NCI-H526 treated with DMSO at 0.1 percent for 48 hours (cell line): Measurements from ENCODE around the gene SLC25A25.

ENCODE experiments used
- DNase-seq: peaks from one replicate; lab custom pipeline; 2025; lab: John Stamatoyannopoulos, UW

The SLC25A25 gene

DNA sequence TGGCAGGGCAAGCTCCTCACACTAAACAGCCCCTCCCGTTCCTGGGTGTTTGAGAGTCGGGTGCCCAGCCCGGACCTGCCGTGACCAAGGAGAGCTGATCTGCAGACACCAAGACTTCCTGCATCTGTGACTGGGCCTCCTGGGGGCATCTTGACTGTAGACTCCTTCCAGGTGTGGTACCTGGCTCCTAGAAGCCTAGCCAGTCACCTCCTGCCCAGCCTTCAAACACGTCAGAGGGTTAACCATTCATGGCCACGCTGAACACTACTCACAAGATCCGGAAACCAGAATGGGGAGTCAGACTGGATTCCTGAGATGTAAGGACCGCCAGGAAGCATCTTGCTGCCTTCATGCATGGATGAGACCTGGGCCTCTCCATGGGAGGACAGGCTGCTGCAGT, 77.5 kb downstream of the SLC25A25 start:
- no peak for DNase-seq

DNA sequence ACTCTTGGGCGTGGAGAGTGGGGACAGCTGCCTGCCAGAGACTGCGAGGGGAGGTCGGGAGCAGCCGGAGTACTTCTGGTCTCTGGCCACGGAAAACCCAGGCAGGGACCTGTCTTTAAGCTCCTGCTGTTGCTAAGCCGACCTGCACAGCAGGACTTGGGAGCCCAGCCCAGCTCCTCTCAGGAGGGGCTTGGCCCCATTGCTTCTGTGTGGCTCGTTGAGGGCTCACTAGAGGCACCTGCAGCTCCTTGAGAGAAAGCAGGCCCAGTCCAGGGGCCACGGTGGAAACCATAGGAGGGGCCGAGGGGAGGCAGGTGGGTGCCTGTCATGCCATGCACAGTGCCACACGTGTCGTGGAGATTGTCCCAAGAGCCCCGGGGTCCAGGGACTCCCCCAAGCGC, 77.9 kb downstream of the SLC25A25 start:
- no peak for DNase-seq

DNA sequence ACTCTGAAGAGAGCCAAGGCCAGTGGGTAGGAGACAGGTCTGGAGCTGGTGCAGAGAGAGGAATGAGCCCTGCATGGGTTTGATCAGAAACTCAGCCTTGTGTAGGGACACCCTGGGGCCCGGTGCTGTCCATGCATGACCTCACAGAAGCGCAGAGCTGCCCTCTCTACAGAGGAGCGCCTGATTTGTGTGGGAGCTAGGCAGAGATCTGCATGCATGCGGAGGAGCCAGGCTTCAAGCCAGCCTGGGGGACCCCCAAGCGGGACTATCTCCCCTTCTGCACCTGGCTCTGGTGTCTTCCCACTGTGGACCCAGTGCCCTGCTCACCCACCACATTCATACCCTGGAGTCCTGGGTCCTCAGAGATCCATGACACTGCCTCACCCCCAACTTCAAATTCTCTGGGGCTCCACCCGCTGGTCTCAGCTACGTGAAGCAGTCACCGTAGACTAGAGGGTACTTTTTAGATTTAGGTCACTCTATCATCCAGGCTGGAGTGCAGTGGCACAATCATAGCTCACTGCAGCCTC, 78.6 kb downstream of the SLC25A25 start:
- no peak for DNase-seq

DNA sequence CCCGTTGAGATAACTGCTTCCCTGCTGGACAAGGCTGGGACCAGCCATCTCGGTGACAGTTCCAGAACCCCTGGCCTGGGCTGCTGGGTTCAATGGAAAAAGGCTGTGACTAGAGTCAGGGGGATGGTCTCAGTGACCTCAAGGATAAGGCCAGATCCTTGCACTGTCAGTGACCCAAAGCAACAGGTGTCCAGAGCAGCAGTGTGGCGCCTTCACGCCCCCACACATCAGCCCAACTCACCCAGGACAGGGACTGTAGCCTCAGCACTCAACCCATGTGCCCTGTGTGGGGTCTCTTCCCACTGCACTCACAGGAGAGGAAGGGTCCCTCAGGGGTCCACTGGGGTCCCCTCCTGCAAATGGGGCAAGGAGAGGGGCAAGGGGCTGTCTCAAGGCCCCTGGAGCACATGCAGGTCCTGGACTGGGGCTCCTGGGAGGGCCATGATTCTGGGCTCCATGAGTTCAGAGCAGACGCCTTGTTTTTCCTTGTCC, 80.5 kb downstream of the SLC25A25 start:
- DNase-seq = no peak

DNA sequence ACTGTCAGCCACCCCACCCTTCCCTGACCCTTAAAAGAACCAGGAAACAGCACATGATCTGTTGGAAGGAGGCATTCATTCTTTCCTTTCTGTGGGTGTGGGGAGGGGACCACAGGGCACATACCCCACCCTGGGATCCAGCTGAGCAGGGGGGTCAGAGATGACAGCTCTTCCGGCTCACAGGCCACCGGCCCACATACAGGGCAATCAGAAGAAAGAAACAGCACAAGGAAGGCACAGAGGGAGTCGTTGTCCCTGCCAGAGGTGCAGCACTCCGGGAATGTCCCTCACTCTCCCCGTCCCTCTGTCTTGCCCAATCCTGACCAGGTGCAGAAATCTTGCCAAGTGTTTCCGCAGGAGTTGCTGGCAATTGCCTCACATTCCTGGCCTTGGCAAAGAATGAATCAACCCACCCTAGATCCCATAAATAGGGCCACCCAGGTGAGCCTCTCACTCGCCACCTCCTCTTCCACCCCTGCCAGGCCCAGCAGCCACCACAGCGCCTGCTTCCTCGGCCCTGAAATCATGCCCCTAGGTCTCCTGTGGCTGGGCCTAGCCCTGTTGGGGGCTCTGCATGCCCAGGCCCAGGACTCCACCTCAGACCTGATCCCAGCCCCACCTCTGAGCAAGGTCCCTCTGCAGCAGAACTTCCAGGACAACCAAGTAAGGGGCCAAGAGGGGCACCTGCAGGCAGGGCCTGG, 81.1 kb downstream of the SLC25A25 start, which contains the start of gene LCN2:
Gene LCN2 (plus strand): TSS at position 453 of the 701 bp plus-strand sequence. CDS start 73 bp downstream, at position 526.
- DNase-seq = no peak

DNA sequence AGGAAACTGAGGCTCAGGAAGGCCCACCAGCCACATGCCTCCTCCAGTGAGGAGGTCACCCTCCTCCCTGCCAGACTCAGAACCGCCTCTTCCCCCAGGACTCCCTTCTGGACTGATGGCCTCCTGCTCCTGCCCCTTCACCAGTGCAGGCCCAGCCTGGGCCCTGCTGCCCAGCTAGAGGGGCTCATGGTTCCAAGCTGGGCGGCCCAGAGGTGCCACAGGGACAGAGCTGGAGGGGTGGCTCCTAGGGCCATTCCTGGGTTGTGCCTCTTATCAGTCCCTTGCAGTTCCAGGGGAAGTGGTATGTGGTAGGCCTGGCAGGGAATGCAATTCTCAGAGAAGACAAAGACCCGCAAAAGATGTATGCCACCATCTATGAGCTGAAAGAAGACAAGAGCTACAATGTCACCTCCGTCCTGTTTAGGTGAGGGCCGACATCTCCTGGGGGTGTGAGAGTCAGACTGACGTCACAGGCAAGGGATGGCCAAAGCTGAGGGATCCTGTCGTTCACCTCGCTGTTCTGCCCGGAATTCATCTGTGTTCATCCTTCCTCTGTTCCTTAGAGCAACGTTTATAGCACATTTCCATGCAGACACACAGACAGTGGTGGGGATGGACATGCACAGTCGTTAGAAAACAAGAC, 82.0 kb downstream of the SLC25A25 start:
- no peak for DNase-seq

DNA sequence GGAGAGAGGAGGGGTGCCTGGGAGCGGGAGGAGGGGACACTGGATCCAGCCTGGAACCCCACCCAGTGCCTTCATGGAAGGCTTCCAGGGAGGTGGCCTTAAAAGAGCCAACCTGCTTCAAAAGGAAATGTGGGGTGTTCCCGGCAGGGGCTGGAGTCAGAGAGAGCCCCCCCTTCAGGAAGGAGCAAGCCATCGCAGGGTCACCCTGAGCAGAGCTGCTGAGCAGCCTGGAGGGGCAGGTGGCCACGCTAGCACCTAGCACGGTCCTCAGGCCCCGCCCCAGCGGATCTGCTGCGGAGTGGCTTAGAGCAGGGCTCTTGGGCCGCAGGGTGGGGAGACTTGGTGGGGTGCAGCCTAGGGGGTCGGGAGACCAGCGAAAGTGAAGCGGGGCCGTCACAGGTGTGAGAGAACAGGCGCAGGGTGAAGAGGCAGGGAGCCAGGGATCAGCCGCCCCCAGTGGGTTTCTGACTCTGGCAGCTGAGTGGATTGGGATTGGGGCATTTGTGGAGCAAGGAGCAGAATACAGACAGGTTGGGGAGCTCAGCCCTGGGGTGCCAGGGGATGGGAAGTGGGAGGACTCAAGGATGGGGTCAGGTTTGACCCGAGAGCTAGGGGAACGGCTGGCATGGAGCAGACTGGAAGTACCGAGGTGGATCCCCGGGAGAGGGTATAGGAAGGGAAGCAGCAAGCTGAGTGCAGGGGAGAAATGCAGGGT, 82.7 kb downstream of the SLC25A25 start:
- no peak for DNase-seq

DNA sequence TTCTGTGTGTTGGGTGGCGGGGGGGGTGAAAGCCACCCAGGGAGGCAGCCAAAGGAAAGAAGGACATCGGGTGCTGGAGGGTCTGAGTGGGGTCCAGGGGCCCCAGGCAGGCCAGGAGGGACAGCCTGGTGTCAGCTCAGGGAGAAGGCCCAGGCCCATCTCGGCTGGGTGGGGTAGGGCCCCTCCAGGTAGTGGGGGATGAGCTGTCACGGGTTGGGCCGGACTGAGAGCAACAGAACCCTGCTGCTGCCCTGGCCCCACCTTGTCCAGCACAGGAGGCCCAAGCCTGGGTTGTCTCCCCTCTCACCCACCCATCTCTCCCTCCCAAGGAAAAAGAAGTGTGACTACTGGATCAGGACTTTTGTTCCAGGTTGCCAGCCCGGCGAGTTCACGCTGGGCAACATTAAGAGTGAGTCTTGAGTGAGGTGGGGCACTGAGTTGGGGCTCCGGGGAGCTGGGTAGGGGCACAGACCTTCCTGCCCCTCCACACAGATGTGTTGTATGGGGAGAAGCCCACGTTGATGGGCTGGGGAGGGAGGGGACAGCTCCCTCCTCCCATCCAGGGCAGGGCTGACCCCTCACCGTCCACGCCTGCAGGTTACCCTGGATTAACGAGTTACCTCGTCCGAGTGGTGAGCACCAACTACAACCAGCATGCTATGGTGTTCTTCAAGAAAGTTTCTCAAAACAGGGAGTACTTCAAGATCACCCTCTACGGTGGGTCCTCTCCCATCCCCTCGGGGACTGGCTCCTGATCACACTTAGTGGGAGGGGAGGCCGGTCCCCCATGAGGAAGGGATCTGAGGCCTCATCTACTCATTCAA, 83.5 kb downstream of the SLC25A25 start:
- DNase-seq = no peak

DNA sequence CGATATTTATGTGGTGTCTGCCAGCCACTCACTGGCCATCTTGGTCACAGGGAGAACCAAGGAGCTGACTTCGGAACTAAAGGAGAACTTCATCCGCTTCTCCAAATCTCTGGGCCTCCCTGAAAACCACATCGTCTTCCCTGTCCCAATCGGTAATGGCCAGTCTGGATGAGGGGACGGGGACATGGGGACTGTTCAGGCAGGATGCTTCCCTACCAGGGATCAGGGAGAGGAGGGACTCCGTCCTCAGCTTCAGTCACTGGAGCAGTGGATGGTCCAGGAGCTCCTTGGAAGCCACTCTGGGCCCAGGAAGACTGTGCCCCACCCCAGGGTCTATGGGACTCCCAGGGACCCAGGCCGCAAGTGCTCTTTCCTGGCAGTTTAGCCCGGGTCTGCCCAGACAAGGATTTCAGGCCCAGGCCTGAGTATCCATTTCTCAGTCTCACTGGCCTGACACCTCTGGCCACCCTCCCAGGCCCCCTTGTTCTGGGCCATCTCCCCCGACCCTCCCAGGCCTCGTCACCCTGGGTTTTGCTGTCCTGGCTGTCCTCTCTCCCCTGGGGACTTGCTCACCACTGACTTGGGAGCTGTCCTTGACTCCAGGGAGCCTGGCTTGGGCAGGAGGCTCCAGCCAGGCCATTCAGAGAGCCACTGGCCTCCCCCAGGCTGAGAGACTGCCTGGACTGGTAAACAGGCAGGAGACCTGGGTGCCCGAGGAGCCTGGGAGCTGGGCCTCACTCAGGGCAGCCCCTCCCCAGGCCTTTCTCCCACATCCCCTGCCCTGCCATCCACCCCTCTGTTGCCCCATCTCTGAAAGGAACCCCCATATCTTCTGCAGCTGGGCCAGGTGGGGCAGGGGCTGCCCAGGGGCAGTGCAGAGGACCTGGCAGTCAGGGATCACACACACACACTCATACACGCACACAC, 84.4 kb downstream of the SLC25A25 start:
- DNase-seq = no peak

DNA sequence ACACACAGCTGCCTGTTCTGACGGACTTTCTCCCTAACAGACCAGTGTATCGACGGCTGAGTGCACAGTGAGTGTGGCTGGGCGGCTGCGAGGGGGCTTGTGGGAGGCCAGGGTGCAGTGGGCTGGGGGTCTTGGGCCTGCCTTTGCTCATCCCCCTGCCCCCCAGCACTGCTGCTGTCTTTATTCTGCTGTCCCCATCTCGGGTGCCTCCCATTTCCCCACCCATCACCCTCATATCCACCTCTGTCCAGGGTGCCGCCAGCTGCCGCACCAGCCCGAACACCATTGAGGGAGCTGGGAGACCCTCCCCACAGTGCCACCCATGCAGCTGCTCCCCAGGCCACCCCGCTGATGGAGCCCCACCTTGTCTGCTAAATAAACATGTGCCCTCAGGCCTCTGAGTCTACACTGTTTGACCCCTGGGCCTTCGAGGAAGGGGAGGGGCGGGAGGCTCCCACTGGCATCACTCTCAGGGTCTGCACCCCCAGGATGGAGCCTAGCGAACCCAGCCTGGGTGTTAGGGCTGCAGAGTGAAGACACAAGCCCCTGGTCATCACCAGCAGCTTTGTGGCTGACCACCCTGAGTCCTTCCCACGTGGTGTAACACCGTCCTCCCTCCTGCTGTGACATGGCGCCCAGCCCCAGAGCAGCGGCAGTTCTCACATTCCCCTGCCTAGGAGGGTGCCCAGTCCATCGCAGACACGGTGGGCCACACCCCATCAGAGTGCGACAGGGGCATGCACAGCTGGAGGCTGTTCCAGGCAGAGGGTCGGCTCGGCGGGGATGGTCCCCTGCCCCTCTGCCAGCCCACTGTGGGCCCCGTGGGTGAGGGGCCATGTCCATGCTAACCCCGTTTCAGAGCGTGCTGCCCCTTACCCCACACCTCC, 85.3 kb downstream of the SLC25A25 start:
- no peak for DNase-seq

DNA sequence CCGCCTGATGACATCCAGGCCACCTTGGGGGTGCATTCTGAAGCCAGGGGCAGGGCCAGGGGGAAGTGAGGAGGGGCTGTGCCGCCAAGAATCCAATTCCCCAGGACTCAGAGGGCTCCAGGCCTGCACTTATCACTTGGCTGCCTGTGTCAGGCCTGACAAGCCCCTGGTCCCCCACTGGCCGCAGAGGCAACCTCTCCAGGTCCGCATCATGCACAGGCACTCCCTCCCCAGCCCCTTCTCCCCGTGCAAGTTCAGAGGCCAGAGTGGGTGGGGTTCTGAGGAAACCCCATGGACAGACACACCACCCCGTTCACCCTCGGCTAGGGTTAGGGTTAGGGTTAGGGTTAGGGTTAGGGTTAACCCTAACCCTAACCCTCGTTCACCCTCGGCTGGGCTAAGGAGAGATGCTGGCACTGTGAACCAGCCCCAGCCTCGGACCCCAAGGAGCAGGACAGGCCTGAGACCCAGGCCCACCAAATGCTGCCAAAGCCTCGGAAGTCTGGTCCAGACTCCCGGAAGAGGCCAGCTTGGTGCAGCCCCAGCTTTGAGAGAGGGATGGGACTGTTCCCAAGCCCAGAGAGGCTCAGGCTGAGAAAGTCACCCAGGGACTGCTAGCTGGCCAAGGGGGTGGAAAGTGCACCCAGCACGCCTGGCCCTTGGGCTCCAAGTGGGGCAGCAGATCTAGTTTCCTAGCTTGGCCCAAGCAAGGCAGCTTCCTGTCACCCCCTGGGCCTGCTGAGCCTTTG, 86.1 kb downstream of the SLC25A25 start:
- no peak for DNase-seq

DNA sequence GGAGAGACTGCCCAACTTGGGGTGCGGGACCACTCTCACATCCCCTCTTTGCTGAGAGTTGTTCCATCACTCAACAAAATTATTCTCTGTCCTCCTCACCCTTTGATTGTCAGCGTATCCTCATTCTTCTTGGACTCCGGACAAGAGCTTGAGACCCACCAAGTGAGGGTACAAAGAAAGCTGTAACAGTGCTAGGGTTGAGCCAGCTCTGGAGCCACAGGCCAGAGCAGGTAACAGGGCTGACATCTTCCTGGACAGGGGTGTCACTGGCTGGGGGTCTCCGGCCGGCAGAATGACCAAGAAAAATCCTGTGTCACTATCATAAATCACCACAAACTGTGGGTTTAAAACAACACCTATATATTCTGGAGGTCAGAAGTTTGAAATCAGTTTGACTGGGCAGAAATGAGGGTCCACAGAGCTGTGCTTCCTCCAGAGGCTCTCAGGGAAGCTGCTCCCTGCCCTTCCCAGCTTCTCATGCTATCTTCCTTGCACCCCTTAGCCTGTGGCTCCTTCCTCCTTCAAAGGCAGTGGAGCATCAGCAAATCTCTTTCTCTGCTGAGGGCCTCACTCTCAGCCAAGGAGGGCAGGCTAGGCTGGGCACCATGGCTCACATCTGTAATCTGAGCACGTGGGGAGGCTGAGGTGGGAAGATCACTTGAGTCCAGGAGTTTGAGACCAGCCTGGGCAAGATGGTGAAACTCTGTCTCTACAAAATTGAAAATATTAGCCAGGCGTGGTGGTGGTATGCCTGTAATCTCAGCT, 87.9 kb downstream of the SLC25A25 start:
- no peak for DNase-seq
